ENCODE data around the gene SLC17A7. TPM values are rescaled to one million over a fixed set of nuclear protein-coding genes. Genes with fewer than 3 reads are reported as not detected.
A peak's percentile ranks its signal among the peaks of the same experiment; 100 is the strongest.

The SLC17A7 gene
- total and polyA plus RNA-seq, 9 of the 15 experiments (the other 6 are each of a cell fraction or from before 2014, with no cell fraction given): 1.1 to 15.7 (median 2.4) TPM

- TF ChIP-seq, protein P1, sequence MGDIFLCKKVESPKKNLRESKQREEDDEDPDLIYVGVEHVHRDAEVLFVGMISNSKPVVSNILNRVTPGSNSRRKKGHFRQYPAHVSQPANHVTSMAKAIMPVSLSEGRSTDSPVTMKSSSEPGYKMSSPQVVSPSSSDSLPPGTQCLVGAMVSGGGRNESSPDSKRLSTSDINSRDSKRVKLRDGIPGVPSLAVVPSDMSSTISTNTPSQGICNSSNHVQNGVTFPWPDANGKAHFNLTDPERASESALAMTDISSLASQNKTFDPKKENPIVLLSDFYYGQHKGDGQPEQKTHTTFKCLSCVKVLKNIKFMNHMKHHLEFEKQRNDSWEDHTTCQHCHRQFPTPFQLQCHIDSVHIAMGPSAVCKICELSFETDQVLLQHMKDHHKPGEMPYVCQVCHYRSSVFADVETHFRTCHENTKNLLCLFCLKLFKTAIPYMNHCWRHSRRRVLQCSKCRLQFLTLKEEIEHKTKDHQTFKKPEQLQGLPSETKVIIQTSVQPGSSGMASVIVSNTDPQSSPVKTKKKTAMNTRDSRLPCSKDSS (IDR thresholded peaks at IDR 0.05; ENCODE audit: low read depth, partially characterized antibody): no peak
- no peak for TF ChIP-seq ZNF609 (CRISPR knock-in tag; IDR thresholded peaks at IDR 0.05; ENCODE audit: borderline replicate concordance)
- TF ChIP-seq POU5F1 (IDR thresholded peaks at IDR 0.05; ENCODE audit: borderline replicate concordance, low read depth, low read length, partially characterized antibody): no peak
- no peak for TF ChIP-seq NKRF (IDR thresholded peaks at IDR 0.05; ENCODE audit: borderline replicate concordance)
- no peak for TF ChIP-seq NCOR1 (IDR thresholded peaks at IDR 0.05)
- TF ChIP-seq NCOA1 (IDR thresholded peaks at IDR 0.05; ENCODE audit: low read depth): no peak
- no peak for TF ChIP-seq RBM14 (IDR thresholded peaks at IDR 0.05; ENCODE audit: borderline replicate concordance, insufficient read depth, low read depth, low read length)
- TF ChIP-seq, protein P2, sequence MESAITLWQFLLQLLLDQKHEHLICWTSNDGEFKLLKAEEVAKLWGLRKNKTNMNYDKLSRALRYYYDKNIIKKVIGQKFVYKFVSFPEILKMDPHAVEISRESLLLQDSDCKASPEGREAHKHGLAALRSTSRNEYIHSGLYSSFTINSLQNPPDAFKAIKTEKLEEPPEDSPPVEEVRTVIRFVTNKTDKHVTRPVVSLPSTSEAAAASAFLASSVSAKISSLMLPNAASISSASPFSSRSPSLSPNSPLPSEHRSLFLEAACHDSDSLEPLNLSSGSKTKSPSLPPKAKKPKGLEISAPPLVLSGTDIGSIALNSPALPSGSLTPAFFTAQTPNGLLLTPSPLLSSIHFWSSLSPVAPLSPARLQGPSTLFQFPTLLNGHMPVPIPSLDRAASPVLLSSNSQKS (CRISPR knock-in tag; IDR thresholded peaks at IDR 0.05): no peak
- TF ChIP-seq CBFA2T3 (IDR thresholded peaks at IDR 0.05): no peak
- TF ChIP-seq, protein P3, sequence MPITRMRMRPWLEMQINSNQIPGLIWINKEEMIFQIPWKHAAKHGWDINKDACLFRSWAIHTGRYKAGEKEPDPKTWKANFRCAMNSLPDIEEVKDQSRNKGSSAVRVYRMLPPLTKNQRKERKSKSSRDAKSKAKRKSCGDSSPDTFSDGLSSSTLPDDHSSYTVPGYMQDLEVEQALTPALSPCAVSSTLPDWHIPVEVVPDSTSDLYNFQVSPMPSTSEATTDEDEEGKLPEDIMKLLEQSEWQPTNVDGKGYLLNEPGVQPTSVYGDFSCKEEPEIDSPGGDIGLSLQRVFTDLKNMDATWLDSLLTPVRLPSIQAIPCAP (CRISPR knock-in tag; IDR thresholded peaks at IDR 0.05; ENCODE audit: borderline replicate concordance): no peak
- no peak for TF ChIP-seq KLF6 (CRISPR knock-in tag; IDR thresholded peaks at IDR 0.05; ENCODE audit: borderline replicate concordance)
- TF ChIP-seq CBX1 (IDR thresholded peaks at IDR 0.05; ENCODE audit: low read depth): no peak
- no peak for TF ChIP-seq TCF7 (IDR thresholded peaks at IDR 0.05; ENCODE audit: borderline replicate concordance)
- TF ChIP-seq CXXC5 (CRISPR knock-in tag; IDR thresholded peaks at IDR 0.05): 0 out of 2 replicates have a peak, but pooled peaks have one; percentile 18
- peak; percentile 69 to 79 for TF ChIP-seq E2F6 (IDR thresholded peaks at IDR 0.05; ENCODE audit: borderline replicate concordance in 1 of 2, extremely low read depth in 1 of 2, insufficient read depth in 1 of 2, insufficient read length in 1 of 2, low read depth in 1 of 2, low read length in 1 of 2, poor library complexity in 1 of 2, severe bottlenecking in 1 of 2)
Measured at GRCh38 chr19:49436381-49437017, 4.8 kb downstream of the SLC17A7 start (continued).
